Stomach (tissue), 4 donors: ENCODE data around the gene ATP5F1D.

ENCODE experiments used
- POLR2A ChIP-seq, 4 donors: fragments of 450-650 bp; IDR thresholded peaks; one replicate each; pipeline ENCODE4 v1.6.1; 2016; ENCODE audit warnings: antibody characterized with exemption in 4 of 4, control low read depth in 2 of 4, mild to moderate bottlenecking in 1 of 4, moderate library complexity in 1 of 4
- POLR2AphosphoS5 ChIP-seq, 3 donors: sonication (generic); formaldehyde crosslinking; IDR thresholded peaks; one replicate each; pipeline ENCODE4 v1.6.1; 2016; ENCODE audit warnings: antibody characterized with exemption in 3 of 3
- TF ChIP-seq, protein P1 (sequence below), 7 experiments: fragments of 450-650 bp in 4 of 7; fragments of 200-600 bp in 3 of 7; sonication (generic) in 3 of 7; IDR thresholded peaks; one replicate each; pipeline ENCODE4 v1.5.1; 2016 to 2019; ENCODE audit warnings: antibody characterized with exemption in 7 of 7, control low read depth in 2 of 7, mild to moderate bottlenecking in 1 of 7

DNA sequence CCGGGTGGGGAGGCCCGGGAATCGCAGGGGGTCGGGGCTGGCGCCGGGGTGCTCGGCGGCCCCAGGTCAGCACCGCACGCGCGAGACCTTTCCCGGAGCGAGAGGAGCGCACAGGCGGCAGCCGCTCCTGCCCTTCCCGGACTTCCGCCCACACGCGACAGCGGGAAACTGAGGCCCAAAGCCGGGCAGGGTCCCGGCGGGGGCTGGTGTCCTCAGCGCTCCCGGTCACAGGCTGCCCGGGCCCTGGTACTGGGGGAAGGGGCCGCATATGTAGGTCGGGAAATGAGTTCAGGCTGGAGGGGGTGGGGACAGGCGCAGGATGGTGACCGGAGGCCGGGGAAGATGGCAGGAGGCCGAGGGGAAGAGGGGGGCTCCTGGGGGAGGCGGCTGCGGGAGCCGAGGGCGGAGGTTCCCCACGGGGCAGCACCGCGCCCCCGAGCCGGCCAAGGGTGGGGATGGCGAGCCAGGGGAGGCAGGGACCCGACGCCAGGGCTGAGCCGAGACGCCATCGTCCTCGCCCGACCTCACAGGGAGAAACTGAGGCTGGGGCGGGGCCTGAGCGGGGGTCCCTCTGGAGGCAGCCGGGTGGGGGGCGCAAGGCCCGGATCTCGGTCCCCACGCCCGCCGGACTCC, 4.4 kb upstream of the ATP5F1D start:
- TF ChIP-seq POLR2A (IDR thresholded peaks at IDR 0.05): no peak
- TF ChIP-seq, protein P1, sequence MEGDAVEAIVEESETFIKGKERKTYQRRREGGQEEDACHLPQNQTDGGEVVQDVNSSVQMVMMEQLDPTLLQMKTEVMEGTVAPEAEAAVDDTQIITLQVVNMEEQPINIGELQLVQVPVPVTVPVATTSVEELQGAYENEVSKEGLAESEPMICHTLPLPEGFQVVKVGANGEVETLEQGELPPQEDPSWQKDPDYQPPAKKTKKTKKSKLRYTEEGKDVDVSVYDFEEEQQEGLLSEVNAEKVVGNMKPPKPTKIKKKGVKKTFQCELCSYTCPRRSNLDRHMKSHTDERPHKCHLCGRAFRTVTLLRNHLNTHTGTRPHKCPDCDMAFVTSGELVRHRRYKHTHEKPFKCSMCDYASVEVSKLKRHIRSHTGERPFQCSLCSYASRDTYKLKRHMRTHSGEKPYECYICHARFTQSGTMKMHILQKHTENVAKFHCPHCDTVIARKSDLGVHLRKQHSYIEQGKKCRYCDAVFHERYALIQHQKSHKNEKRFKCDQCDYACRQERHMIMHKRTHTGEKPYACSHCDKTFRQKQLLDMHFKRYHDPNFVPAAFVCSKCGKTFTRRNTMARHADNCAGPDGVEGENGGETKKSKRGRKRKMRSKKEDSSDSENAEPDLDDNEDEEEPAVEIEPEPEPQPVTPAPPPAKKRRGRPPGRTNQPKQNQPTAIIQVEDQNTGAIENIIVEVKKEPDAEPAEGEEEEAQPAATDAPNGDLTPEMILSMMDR (IDR thresholded peaks at IDR 0.05): no peak
- TF ChIP-seq POLR2AphosphoS5 (IDR thresholded peaks at IDR 0.05): no peak
